ENCODE data around the gene VDAC2. TPM values are rescaled to one million over a fixed set of nuclear protein-coding genes. Genes with fewer than 3 reads are reported as not detected.

VDAC2 gene
- total RNA-seq, 2 experiments from 2014 or later, result 81.4 to 182 TPM

GRCh38 chr10:75253281-75254220 lies 43.0 kb downstream of the VDAC2 start:
- TF ChIP-seq EZH2phosphoT487 (IDR thresholded peaks at IDR 0.05; ENCODE audit: borderline replicate concordance, low read depth, low read length) (no peak), CTCF (conservative IDR thresholded peaks at IDR 0.05; ENCODE audit: low read length) (no peak)
- Histone ChIP-seq H4K20me1 (ENCODE audit: insufficient read depth, low read length) (no peaks in the 10 kb centered on the region), H3K4me1 (ENCODE audit: insufficient read depth, low read length, poor library complexity, severe bottlenecking) (no peaks in the 10 kb centered on the region), H3K4me3 (ENCODE audit: low read depth, low read length, poor library complexity, severe bottlenecking) (no peak overlapping the region), H3K9me2 (ENCODE audit: insufficient read depth, low read length) (no peaks in the 10 kb centered on the region), H2AFZ (ENCODE audit: low read length) (no peak overlapping the region), H3K9me3 (ENCODE audit: low read length) (peaks cover 16% of the 10 kb centered on the region; the same call in 1 of the 2 replicates), H3K36me3 (ENCODE audit: insufficient read depth, low read length) (no peaks in the 10 kb centered on the region), H3K79me2 (ENCODE audit: insufficient read depth, low read depth, low read length) (no peaks in the 10 kb centered on the region), H3K27ac (ENCODE audit: low read depth, low read length, poor library complexity, severe bottlenecking) (no peak overlapping the region), H3K4me2 (ENCODE audit: low read length) (no peak overlapping the region)
- intact Hi-C loops (cut with micrococcal nuclease; ENCODE audit: unreplicated experiment), result no loop called here
- CTCF ChIA-PET (ENCODE audit: unreplicated experiment), result no interaction called here
- POLR2A ChIA-PET, result no interaction called here
- BruUV-seq (replicated peaks), result no TSS peak
- DNase-seq (ENCODE audit: low spot score), result no peak

- Histone ChIP-seq H3K36me3 (ENCODE audit: insufficient read depth, low read length) (no peaks in the 10 kb centered on the region), H3K4me2 (ENCODE audit: low read length) (no peak overlapping the region), H4K20me1 (ENCODE audit: insufficient read depth, low read length) (no peaks in the 10 kb centered on the region), H3K9me2 (ENCODE audit: insufficient read depth, low read length) (no peaks in the 10 kb centered on the region), H3K4me3 (ENCODE audit: low read depth, low read length, poor library complexity, severe bottlenecking) (no peak overlapping the region), H3K79me2 (ENCODE audit: insufficient read depth, low read depth, low read length) (no peaks in the 10 kb centered on the region), H3K27ac (ENCODE audit: low read depth, low read length, poor library complexity, severe bottlenecking) (no peak overlapping the region), H3K9me3 (ENCODE audit: low read length) (peaks cover 16% of the 10 kb centered on the region; the same call in 1 of the 2 replicates), H2AFZ (ENCODE audit: low read length) (no peak overlapping the region), H3K4me1 (ENCODE audit: insufficient read depth, low read length, poor library complexity, severe bottlenecking) (no peaks in the 10 kb centered on the region)
- intact Hi-C loops (cut with micrococcal nuclease; ENCODE audit: unreplicated experiment), result no loop called here
- BruUV-seq (replicated peaks), result no TSS peak
- ChIA-PET CTCF (ENCODE audit: unreplicated experiment) (no interaction called here), POLR2A (no interaction called here)
- TF ChIP-seq CTCF (conservative IDR thresholded peaks at IDR 0.05; ENCODE audit: low read length), result no peak
- no peak for TF ChIP-seq EZH2phosphoT487 (IDR thresholded peaks at IDR 0.05; ENCODE audit: borderline replicate concordance, low read depth, low read length)
- no peak for DNase-seq (ENCODE audit: low spot score)
These were observed 44.1 kb downstream of the VDAC2 start for GRCh38 chr10:75254739-75255138.

- no peaks in the 10 kb centered on the region for H3K4me1 ChIP-seq (ENCODE audit: insufficient read depth, low read length, poor library complexity, severe bottlenecking)
- TF ChIP-seq EZH2phosphoT487 (IDR thresholded peaks at IDR 0.05; ENCODE audit: borderline replicate concordance, low read depth, low read length), result no peak
- no peak for TF ChIP-seq CTCF (conservative IDR thresholded peaks at IDR 0.05; ENCODE audit: low read length)
- BruUV-seq (replicated peaks), result no TSS peak
- no peak overlapping the region for H2AFZ ChIP-seq (ENCODE audit: low read length)
- no peak overlapping the region for H3K27ac ChIP-seq (ENCODE audit: low read depth, low read length, poor library complexity, severe bottlenecking)
- H3K4me2 ChIP-seq (ENCODE audit: low read length), result no peak overlapping the region
- no peaks in the 10 kb centered on the region for H3K79me2 ChIP-seq (ENCODE audit: insufficient read depth, low read depth, low read length)
- H3K4me3 ChIP-seq (ENCODE audit: low read depth, low read length, poor library complexity, severe bottlenecking), result no peak overlapping the region
- ChIA-PET CTCF (ENCODE audit: unreplicated experiment) (interaction anchor here (0.8 kb wide), 1 partner anchor 9 kb away, joined by 4 read pairs; no protein-coding TSS in a partner anchor), POLR2A (no interaction called here)
- H4K20me1 ChIP-seq (ENCODE audit: insufficient read depth, low read length), result no peaks in the 10 kb centered on the region
- no peaks in the 10 kb centered on the region for H3K9me3 ChIP-seq (ENCODE audit: low read length)
- H3K36me3 ChIP-seq (ENCODE audit: insufficient read depth, low read length), result no peaks in the 10 kb centered on the region
- no peak for DNase-seq (ENCODE audit: low spot score)
- H3K9me2 ChIP-seq (ENCODE audit: insufficient read depth, low read length), result no peaks in the 10 kb centered on the region
- intact Hi-C loops (cut with micrococcal nuclease; ENCODE audit: unreplicated experiment), result no loop called here
These were observed 50.4 kb downstream of the VDAC2 start for GRCh38 chr10:75260990-75261389.

Measured in OCI-LY7 (cell line).